Heart left ventricle (tissue), 13 donors: Measurements from ENCODE around the gene CTPS1.

Source experiments
- CTCF ChIP-seq, 12 donors: fragments of 200-600 bp; sonication (generic) in 4 of 12; IDR thresholded peaks; one replicate each; pipeline versions ENCODE4 v1.5.0 to v1.8.0; 2018 to 2022; ENCODE audit warnings: antibody characterized with exemption in 12 of 12, mild to moderate bottlenecking in 5 of 12
- POLR2A ChIP-seq, 2 donors: fragments of 450-650 bp; IDR thresholded peaks; one replicate each; pipeline ENCODE4 v1.6.1; 2017; ENCODE audit warnings: antibody characterized with exemption in 2 of 2, mild to moderate bottlenecking in 2 of 2, moderate library complexity in 2 of 2
- donor health status: ischemic (EF 13 %, LVEDD 7.1; RV severe dilation, severe dysfunction).
- donor health status: DM: no; HTN: yes; CAD: no.
- donor health status: DM: no; HTN: no; CAD: no.
- donor health status: ischemic (EF 25% LVEDD 6.9; RV normal size, moderate dysfunction).
- donor health status: ischemic (EF 25% LVEDD 5.7; RV mildly dilated, moderate dysfunction).
- donor health status: ischemic (EF 35%, LVEDD 5.7; RV mildly dilated, moderate dysfunction).
- donor health status: nonischemic (EF 11% LVEDD 7.7; RV severe dilation, severe dysfunction).
- donor health status: DM: yes; HTN: yes; CAD: no.
- donor health status: PGD.
- donor health status: ischemic (EF 29% LVEDD 5.4; RV normal size, mild dysfunction).
- donor health status: nonischemic (EF 23%, LVEDD 6.1; RV moderate dilation, normal function).

GRCh38 chr1:40989066-40989465 is 9.6 kb downstream of the CTPS1 start:
- no peak for TF ChIP-seq CTCF (IDR thresholded peaks at IDR 0.05)
- no peak for TF ChIP-seq POLR2A (IDR thresholded peaks at IDR 0.05)
